HL-60/S4 (cell line): Measurements from ENCODE around the gene CDH1.
"Not testable (repeated sequence)": the region's sequence is repeated elsewhere in the genome, so short reads cannot be mapped to it uniquely, and the experiment has no call there.

Experiments used
- in situ Hi-C: fragments of 300-500 bp; cut with MboI; formaldehyde crosslinking; loops from 2 replicates; pipeline ENCODE4 v1.14.3; 2022; ENCODE audit warnings: low sequenced_read_pairs

CDH1 gene

DNA sequence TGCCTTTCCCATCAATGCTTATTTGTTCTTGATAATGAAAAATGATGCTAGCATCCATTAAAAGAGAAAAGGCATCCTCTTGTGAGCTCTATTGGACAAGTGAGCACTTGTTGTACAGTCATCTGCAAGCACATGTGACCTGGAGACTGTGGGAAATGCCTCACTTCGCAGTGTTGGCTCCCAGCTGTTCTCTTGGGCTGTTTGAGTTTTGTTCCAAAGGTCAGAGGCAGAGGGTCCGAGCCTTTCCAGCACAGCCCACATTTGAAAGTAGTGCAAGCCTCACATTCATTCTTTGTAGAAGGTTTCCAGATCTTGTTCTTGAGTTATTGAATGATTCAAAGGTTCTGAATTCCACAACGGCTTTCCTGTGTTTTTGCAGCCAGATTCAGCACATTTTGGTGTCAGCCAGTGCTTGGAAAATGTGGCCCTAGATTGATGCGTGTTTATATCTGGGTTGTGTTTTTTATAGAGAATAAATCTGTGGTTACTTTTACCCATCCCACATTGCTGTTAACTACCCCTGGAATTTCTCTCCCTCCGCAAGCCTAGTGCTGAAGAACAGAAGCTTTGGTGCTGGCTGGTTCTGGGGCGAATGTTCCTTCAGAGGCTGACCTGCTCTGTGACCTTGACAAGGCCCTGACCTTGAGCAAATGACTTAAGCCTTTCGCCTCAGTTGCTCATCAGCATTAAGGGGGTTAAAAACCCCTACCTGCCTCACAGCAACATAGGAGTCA lies 49.8 kb downstream of the CDH1 start:
- in situ Hi-C loops: no loop called here

DNA sequence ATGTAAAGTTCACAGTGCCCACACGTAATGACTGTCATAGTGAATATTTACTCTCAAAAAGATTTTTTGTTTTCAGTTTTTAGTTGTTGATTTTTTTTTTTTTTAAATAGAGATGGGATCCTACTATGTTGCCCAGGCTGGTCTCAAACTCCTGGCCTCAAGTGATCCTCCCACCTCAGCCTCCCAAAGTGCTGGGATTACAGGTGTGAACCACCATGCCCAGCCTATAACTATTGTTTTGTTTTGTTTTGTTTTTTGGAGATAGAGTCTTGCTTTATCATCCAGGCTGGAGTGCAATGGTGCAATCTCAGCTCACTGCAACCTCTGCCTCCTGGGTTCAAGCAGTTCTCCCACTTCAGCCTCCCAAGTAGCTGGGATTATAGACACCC lies 50.3 kb downstream of the CDH1 start:
- in situ Hi-C loops: not testable (repeated sequence)

DNA sequence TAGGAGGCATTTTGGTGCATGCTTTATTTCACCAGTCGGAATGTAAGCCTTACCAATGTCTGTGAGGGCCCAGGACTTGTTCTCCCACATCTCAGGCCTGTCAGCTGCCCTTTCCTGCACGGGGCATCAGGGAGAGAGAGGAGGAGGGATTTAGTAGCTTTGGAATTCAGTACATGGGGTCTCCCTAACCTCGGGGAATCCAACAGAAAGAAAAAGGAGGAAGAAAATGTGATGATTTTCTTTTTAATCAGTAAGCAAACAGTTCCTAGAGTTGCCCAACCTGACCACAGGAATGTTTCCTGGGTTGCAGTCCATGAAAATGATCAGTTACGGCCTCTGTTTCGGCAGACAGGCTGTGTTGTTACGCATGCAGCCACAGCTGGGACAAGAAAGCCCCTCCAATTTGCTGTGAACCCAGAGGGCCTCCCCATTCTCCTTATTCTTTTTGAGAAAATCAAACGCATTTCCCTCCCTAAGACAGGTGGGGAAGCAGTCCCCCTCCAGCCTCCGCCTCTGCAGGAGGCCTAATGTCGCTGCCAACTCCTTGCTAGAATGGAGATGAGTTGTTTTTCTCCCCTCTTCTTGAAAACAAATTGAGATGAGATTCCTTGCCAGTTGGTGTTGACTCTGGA lies 53.2 kb downstream of the CDH1 start:
- in situ Hi-C loops: no loop called here

DNA sequence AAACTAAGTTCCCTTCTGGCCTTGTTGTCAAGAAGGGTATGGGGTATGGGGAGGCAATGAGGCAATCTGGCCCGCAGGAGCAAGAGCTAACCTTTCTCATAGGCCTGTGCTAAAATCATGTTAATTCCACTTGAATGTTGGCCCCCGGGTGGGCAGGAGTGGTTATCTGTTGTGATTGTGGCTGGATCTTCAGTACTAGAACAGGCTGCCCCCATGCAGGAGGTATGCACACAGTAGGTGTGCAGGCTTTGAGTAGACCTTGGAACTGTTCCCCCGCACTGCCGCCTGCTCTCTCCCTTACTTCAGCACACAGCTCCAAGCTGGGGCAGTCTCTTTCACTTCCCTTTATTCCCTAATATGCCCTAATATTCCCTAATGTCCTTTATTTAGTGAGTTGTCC lies 53.9 kb downstream of the CDH1 start:
- in situ Hi-C loops: no loop called here

DNA sequence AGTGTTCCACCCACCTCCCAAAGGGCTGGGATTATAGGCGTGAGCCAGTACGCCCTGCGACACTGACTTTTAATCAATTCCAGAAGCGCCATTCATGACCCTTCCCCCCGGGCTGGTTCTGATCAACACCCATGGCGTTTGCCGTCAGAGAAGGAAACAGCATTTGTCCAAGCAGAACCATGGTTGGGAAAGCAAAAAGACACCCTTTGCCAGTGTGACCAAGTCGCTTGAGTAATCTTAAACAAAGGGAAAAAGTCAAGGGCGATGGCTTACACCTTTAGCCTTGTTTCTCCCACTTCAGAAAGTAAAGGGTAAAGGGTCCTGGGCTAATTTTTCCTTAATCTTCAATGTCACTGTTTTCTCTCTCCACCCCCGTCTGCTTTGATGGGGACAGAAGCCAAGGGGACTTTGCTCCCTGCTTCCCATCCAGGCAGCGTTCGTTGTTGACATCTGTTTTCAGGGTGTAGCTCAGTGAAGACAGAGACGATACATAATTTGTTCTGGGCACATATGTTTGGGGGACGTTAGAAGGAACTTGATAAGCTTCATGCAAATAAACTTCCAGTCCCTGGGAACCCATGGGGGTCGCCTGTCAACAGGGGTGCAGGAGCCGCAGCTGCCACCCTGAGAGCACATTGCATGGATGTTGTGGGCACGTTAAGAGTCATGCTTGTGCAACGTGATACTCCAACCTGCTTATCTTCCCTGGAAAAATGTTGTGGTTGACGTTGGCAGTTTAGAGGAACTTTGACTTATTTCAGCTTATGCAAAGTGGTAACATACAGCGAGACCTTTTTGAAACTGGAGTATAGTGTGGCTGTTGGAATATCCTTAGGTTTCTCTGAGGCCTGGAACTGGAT lies 55.6 kb downstream of the CDH1 start:
- in situ Hi-C loops: no loop called here

DNA sequence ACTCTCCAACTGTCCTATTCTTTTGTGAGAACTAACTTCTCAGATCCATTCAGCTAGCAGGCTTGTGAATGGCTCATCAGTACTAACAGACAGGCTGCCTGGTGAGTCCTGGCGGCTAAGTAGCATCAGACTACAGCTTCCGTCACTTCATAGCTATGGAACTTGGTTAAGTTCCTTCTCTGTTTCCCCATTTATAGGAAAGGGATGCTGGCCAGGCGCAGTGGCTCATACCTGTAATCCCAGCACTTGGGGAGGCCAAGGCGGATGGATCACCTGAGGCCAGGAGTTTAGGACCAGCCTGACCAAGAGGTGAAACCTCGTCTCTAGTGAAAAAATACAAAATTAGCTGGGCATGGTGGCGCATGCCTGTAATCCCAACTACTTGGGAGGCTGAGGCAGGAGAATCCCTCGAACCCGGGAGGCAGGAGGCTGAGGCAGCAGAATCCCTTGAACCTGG lies 56.3 kb downstream of the CDH1 start:
- in situ Hi-C loops: no loop called here

DNA sequence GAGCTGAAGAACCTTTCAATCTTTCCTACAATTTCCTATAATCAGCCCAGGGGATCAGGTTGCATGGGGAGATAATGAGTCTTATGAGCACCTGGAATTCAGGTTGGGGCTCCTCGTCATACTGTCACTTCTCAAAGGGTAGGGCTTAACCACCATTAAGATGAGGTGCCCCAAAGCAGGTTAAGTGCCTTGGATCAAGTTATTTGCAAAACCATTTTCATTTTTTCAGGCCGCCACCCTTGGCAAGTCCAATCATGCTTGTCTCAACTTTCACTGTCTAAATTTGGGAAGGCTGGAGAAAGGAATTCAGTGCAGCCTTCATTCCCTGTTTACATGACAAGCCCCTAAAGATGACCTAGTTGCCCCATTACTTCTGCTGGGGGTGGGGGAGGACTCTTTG lies 61.3 kb downstream of the CDH1 start:
- in situ Hi-C loops: no loop called here

DNA sequence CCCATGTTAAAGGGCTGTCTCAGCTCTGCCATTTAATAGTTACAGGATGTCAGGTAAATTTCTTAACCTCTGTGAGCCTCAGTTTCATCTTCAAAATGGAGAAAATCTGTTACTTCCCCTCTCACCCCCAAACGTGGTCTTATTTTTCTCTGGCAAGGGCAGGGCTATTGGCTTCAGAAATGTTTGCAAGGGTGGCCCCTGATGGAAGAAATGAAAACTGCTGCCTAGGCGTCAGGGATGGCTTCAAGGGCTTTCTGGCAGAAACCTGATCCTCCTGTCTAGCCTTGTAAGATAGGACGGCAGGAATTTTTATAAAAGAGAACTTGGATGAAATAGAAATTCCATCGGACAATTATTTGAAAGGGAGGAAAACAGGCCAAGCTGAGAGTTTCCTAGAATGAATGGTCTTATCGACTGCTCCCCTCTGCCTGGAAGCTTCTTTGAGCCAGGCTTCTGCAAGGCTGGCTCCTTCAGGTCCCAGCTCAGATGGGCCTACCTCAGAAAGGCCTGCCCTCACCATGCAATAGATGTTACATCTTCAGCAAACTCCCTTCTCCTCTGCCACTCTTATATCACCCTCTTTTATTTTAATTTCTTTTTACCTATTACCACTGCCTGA lies 63.3 kb downstream of the CDH1 start:
- in situ Hi-C loops: no loop called here

DNA sequence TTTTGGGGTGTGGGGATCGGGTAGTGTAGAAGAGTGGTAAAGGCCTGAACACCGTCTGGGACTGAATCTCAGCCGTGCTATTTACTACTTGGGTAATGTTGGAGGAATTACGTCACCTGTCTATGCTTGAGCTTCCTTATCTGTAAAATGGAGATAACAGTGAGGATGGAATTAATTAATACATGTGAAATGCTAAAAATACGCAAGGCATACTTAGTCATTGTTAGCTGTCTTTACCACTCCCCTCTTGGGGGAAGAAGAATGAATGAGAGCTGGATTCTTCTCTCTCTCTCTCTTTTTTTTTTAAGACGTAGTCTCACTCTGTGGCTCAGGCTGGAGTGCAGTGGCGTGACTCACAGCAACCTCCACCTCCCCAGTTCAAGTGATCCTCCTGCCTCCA lies 65.1 kb downstream of the CDH1 start:
- in situ Hi-C loops: no loop called here

DNA sequence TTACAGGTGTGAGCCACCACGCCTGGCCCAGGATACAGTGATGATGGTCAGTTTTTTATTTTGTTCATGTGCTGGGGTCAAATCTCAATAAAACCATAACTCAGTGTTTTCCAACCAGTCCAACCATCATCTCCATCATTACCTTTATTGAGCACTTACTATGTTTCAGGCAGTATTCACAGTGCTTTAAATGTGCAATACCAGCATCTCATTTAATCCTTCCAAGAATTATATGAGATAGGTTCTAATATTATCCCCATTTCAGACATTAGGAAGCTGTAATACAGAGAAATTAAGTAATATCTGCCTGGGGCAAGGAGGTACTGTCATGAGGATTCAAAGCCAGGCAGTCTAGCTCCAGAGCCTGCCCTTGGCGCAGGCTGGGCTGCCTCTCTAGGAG lies 69.3 kb downstream of the CDH1 start:
- in situ Hi-C loops: no loop called here

DNA sequence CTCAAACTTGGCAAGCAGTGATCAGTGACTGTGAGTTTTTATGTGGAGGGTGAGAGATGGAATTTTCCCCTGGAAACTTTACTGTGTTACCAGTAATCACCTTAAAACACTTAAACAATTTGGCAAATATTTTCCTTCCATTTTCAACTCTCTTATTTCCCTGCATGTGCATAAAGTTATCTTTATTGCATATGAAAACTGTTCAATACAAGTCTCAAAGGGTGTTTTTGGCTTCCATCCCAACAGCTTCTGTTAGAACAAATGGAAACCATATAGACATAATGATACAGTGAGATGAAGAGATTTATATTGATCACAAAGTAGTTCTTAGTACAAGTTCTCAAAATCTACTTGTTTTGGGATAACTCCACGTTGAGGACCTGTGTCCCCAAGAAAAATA lies 69.9 kb downstream of the CDH1 start:
- in situ Hi-C loops: no loop called here

DNA sequence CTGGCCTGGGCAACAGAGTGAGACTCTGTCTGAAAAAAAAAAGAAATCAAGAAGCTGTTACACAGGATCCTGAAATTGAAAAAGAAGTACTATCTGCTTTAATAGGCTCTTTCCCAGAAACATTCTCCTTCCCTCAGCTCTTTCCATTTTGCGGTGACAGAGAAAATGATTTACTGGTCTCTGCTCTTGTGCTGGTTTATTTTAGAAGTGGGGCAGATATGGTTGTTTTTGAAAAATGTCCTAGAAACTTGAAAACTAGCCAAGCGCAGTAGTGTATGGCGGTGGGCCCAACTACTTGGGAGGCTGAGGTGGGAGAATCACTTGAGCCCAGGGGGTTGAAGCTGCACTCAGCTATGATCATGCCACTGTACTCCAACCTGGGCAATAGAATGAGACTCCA lies 77.4 kb downstream of the CDH1 start:
- in situ Hi-C loops: no loop called here

DNA sequence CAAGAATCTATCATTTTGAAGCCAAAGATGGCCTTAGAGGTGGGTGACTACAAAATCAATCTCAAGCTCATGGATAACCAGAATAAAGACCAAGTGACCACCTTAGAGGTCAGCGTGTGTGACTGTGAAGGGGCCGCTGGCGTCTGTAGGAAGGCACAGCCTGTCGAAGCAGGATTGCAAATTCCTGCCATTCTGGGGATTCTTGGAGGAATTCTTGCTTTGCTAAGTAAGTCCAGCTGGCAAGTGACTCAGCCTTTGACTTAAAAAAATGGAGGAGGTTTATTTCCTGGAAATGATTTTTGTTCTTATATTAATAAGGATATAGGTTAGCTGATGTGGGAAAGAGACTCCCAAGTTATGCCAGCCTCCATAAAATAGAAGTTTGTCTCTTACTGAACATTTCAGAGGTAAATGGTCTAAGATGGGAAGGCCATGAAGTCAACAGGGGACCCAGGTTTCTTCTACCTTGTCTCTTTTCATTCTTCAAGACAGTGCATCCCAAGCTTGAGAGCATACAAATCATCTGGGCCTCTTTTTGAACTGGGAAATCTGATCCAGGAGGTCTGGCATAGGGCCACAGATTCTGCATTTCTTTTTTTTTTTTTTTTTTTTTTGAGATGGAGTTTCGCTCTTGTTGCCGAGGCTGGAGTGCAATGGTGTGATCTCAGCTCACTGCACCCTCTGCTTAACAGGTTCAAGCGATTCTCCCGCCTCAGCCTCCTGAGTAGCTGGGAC lies 86.5 kb downstream of the CDH1 start:
- in situ Hi-C loops: no loop called here

DNA sequence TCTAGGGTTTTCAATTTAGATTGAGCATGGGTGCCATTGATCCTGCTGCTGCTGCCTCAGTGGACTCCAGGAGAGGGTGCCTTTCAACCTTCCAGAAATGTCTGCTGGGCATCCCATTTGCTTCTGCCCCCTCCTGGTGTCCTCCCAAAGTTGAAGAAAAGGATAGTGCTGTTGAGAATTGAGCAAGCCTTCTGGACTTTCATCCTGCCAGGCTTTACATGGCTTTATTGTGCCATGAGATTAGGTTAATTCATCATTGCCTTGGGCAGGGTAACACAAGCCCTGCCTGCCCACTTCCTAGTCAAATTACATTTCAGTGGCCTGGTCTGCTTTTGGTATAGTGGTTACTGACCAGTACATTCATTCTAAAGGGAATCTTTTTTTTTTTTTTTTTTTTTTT lies 88.3 kb downstream of the CDH1 start:
- in situ Hi-C loops: no loop called here

DNA sequence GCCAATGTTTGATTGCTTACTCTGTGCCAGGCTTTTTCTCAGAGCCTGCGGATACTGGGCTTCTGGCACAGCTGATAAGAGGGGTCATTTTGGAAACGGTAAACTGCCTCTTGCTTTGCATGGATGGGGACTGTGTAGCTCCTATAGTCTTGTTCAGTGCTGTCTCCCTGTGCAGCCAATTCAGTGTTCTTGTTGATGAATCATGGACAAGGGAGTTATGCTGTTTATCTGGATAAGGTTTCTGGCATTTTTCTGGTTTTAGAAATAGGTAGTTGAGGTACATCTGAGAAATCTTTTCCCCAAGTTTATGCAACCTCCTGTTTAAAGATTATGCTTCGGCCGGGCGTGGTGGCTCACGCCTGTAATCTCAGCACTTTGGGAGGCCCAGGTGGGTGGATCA lies 89.6 kb downstream of the CDH1 start:
- in situ Hi-C loops: no loop called here

DNA sequence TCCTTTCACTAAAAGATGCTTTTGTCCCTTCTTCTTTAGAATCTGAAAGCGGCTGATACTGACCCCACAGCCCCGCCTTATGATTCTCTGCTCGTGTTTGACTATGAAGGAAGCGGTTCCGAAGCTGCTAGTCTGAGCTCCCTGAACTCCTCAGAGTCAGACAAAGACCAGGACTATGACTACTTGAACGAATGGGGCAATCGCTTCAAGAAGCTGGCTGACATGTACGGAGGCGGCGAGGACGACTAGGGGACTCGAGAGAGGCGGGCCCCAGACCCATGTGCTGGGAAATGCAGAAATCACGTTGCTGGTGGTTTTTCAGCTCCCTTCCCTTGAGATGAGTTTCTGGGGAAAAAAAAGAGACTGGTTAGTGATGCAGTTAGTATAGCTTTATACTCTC lies 96.2 kb downstream of the CDH1 start:
- in situ Hi-C loops: no loop called here

DNA sequence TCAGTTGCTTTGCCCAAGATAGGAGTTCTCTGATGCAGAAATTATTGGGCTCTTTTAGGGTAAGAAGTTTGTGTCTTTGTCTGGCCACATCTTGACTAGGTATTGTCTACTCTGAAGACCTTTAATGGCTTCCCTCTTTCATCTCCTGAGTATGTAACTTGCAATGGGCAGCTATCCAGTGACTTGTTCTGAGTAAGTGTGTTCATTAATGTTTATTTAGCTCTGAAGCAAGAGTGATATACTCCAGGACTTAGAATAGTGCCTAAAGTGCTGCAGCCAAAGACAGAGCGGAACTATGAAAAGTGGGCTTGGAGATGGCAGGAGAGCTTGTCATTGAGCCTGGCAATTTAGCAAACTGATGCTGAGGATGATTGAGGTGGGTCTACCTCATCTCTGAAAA lies 97.5 kb downstream of the CDH1 start:
- in situ Hi-C loops: no loop called here

DNA sequence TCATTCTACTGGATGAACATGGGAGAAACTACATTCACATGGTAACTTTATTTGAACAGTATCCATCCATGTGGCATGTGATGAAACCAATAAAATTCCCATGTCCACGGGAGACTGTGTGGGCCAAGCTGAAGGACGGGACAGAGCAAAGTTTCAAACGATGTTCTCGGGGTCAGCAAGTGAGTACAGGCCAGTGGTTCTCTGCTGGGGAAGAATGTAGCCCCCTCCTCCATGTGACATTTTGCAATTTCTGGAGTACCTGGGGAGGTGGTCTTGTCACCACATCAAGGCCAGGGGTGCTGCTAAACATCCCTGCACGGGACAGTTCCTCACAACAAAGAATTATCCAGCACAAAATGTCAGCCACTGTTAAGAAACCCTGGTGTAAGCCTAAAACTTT lies 98.9 kb downstream of the CDH1 start:
- in situ Hi-C loops: no loop called here

DNA sequence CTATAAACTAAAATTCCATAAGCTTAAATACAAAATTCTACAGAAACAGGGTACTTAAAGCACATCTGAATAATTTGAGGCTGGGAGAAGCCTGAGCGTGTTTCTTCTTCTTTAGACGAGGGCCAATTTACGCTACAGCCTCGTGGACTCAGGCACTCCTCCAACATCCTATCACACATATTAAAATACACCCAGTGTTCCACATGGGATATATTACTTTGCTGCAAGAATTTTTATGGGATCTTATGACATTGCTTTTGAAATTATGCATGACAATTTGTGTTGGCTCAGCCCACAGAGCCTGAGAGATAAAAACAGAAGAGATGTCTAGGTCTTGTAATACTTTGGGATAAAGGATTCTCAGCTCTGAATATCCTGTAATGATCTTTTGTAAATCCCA lies 102.7 kb downstream of the CDH1 start:
- in situ Hi-C loops: no loop called here

DNA sequence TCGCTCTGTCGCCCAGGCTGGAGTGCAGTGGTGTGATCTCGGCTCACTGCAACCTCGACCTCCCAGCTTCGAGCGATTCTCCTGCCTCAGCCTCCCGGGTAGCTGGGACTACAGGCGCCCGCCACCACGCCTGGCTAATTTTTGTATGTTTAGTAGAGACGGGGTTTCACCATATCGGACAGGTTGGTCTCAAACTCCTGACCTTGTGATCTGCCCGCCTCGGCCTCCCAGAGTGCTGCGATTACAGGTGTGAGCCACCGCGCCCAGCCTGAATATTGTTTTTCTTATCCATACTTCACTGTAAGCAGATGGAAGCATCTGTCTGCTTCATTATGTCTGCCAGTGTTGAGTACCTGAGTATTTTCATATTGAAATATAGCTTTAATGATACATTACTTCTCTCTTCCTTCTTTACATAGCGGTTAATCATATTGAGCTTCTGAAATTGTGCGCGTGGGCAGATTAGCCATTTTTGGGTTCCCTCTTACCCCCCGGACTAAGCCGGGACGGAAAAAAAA lies 105.9 kb downstream of the CDH1 start:
- in situ Hi-C loops: not testable (repeated sequence)
